Measurements from ENCODE around the gene BRSK1.

Gene BRSK1

DNA sequence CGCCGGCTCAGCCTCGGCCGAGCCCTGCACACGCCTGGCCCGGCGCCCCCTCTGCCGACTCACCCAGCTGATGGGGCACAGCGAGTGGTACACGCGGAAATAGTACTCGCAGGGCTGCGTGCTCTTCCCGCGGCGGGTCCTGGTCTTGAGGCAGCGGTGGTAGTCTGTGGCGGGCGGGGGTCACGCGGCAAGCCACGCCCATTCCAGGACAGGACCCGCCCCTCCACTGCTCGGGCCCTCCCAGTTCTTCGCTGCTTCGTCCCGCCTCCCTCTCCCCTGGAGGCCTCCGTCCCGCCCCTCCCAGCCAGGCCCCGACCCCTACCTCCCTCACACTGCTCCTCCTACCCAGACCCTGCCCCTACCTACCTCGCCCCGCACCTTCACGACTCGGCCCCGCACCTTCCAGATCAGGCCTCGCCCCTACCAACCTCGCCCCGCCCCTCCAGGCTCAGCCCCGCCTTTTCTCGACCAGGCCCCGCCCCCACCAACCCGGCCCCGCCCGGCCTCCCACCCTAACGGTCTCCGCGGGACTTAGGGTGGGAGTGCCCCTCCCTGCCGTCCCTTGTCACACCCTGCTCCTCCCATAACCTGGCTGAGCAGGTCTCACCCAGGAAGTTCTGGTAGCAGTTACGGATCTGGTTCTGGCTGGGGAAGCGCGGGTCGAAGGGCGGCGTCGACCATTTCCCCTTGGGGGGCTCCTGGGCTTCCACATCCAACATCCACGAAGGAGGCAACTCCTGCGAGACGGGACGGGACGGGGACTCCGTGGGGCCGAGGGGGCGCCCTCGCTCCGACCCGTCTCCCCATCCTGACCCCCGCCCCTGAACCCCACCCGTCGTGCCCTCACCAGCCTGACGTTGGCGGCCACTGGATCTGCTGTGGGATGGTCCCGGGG lies 70.3 kb downstream of the BRSK1 start:
- no peak overlapping the region for H3K27ac ChIP-seq
- TF ChIP-seq ZFX (IDR thresholded peaks at IDR 0.05) (no peak), CTCF (conservative IDR thresholded peaks at IDR 0.05) (no peak)

- no peak for TF ChIP-seq ZFX (IDR thresholded peaks at IDR 0.05)
- no peak within 1 kb of the TSS for H3K27ac ChIP-seq
Observed at GRCh38 chr19:55354698-55355212, 71.0 kb downstream of the BRSK1 start, which contains the start of gene COX6B2. COX6B2 (minus strand) TSS chr19:55354719; CDS start chr19:55354521, 198 bp downstream.

- no peak for TF ChIP-seq CTCF (conservative IDR thresholded peaks at IDR 0.05)
- no peak for TF ChIP-seq ZFX (IDR thresholded peaks at IDR 0.05)
Observed at GRCh38 chr19:55355213-55355821, 71.5 kb downstream of the BRSK1 start.

DNA sequence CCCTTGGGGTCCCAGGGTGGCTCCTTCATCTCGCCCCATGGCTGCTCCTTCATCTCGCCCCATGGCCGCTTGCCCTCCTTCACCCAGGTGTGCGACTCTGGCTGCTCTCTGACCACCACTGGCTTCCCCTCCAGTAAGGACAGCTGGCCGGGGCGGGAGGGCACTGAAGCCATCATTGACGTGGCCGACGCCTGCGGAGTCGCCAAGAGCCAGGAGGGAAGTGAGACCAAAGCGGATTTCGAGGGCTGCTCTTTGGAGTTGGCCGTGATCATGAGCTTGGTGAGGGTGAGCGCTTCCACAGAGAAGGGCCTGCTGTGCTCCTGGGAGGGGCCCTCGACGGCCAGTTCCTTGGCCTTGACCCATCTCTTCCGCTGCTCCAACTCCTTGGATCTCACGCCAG lies 74.7 kb downstream of the BRSK1 start:
- TF ChIP-seq CTCF (conservative IDR thresholded peaks at IDR 0.05) (no peak), ZFX (IDR thresholded peaks at IDR 0.05) (no peak)
- no peak overlapping the region for H3K27ac ChIP-seq

More at GRCh38 chr19:55355213-55355821, 71.5 kb downstream of the BRSK1 start:
- H3K27ac ChIP-seq = no peak overlapping the region

DNA sequence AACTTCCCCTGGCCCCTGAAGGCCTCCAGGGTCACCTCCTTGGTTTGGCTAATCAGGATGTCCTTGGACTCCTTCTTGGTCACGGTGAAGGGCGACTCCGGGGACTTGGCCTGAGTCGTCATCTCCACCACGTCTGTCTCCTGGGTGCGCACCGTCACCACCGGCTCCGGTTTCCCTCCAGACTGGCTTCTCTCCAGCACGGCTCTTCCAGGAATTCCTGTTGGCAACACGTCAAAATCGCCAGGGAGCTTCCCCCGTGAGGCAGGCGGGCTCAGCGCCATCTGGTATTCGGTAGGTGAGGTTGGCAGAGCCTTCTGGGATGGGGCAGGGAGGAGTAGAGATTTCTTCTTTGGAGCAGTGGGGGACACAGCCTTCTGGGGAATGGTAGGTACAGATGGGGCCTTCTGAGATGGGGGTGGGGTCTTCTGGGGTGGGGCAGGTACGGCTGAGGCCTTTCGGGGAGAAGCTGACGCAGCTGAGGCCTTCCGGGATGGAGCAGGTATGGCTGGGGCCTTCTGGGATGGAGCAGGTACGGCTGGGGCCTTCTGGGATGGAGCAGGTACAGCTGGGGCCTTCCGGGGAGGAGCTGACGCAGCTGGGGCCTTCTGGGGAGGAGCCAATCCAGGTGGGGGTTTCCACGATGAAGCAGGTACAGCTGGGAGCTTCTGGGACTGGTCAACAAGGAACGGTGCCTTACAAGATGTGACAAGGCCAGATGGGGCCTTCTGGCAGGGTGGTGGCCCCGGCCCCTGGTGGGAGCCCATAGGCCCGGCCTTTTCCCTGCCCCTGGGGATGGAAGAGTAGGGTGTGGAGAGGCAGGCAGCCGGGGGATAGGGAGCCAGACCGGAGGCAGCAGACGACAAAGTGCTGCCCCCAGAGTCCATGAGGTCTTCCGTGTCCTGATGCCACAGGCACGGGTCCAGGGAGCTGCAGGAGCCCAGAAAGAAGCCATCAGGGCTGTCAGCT lies 75.4 kb downstream of the BRSK1 start:
- TF ChIP-seq ZFX (IDR thresholded peaks at IDR 0.05) (no peak), CTCF (conservative IDR thresholded peaks at IDR 0.05) (no peak)

GRCh38 chr19:55360902-55361301 lies 77.1 kb downstream of the BRSK1 start:
- TF ChIP-seq CTCF (conservative IDR thresholded peaks at IDR 0.05) = no peak
- TF ChIP-seq ZFX (IDR thresholded peaks at IDR 0.05) = no peak
- no peak overlapping the region for H3K27ac ChIP-seq

More for the DNA sequence above, 75.4 kb downstream of the BRSK1 start:
- no peak overlapping the region for H3K27ac ChIP-seq

Measured in C4-2B (cell line).